Measurements from ENCODE around the gene ALG14.
"Not testable (repeated sequence)": the region's sequence is repeated elsewhere in the genome, so short reads cannot be mapped to it uniquely, and the experiment has no call there.

Gene ALG14, protein sequence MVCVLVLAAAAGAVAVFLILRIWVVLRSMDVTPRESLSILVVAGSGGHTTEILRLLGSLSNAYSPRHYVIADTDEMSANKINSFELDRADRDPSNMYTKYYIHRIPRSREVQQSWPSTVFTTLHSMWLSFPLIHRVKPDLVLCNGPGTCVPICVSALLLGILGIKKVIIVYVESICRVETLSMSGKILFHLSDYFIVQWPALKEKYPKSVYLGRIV

DNA sequence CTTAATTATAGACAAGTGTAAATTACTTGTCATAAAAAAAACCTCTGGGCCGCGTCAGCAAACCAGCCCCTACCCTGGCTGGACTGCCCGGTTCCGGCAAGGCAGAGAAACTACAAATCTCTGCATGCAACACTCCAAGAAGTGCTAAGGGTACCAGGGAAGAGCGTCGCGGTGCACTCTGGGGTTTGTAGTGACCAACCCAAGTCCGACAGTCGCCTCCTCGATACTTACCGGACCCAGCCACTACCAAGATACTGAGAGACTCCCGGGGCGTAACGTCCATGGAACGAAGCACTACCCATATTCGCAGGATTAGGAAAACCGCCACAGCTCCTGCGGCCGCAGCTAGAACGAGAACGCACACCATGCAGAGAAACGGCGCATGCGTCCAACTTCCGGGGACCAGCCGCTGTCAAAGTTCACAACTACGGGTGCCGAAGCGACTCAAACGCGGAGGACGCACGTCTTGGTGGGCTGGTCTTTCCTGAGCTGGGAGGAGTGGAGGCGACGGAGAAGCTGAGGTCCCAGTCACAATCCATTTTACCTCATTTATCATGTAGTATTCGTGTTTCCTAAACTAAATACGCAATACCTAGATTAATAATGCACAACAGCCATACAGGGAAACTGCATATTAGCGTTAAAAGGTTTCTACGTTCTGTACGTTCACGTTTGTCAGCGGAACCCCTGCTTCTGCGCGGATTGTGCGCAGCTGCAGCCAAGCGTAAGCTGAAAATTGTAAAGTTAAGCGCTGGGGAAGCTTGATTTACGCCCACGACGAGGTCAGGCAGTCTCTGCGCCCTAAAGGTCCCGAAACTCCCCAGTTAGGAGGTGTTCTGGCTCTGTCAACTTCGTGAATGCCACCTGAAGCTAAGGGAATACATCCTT, at the start of gene ALG14:
Gene ALG14 (minus strand): TSS at position 420 of the 888 bp plus-strand sequence. CDS start 53 bp downstream, at position 367.
- peak; percentile 93 for DNase-seq

DNA sequence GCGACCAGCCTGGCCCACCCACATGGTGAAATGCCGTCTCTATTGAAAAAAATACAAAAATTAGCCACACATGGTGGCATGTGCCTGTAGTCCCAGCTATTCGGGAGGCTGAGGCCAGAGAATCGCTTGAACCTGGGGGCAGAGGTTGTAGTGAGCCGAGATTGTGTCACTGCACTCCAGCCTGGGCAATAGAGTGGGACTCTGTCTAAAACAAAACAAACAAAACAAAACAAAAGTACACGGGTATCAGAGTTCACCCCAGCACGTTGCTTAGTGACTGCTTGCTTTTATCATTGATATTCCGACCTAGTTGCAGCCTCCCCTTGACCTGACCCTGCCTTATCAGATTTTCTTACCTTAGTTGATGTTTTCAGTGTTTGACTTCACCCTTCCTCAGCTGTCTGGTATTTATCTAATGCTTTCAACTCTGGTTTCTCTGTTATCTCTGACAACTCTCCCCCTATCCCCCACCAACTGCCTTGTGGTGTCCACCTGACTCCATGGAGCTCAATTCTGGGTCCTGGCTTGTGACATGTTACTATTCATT, 49.5 kb upstream of the ALG14 start:
- DNase-seq = no peak

DNA sequence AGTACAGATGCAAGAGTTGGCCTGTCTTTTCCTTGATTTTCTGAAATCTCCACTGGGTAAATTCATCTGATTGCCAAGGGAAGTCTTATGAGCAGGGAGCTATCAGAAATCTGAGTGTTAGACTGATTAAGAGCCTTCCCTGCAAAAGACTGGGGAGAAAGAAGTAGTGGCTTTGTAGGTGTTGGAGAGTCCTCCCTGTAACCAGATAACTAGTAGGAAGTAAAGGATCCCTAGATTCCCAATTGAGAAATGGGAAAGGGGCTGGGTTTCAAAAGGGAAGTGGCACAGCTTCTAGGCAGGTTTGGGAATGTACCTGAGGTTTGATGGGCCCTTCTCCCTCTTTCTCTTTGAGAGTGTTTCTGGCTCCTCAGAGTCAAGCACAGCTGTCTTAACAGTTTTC, 46.5 kb upstream of the ALG14 start:
- DNase-seq = no peak

GRCh38 chr1:95118710-95119109, 46.0 kb upstream of the ALG14 start:
- DNase-seq = no peak

- DNase-seq = no peak
These were observed 45.3 kb upstream of the ALG14 start for GRCh38 chr1:95118067-95118499.

DNA sequence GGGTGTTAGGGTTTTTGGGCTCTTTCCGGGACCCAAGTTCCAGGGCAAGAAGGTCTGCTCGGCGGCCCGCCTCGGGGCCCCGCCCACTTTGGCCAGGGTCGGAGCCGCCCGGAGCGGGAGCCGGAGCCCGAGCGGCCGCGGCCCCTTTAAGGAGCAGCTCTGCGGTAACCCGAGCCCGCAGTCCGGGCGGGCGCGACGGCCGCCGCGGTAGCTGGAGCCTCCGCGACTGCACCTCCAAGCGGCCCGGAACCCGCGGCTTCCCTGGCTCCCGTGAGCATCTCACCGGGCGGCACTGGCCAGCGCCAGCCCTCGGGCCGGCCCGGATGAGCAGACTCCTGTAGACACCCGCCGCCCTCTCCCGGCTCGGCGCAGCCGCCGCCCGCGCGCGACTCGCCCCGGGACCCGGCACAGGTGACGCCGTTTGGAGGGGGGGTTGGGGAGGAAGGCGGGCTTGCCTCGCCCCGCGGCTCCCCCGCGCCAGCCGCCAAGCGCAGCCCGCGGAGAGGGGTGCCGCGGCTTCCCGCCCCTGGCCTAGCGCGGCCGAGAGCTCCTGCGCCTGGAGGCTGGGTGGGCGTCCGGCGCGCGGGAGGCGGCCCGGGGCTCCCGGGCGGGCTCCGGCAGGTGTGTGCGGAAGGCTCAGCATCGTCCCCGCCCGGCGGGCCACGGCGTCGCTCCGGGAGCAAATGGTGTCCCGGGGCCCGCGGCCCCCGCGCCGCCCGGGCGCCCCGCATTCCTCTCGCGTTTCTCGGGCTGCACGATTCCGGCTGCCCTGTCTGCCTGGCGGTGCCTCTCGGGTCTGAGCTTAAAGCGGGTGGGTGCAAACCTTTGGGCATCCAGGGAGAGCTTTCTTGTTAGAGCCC, 44.7 kb upstream of the ALG14 start, which contains the start of gene TLCD4:
Gene TLCD4 (plus strand): TSS at position 149 of the 860 bp plus-strand sequence. CDS start 26,547 bp downstream, outside the sequence.
- DNase-seq = peak; percentile 31

DNA sequence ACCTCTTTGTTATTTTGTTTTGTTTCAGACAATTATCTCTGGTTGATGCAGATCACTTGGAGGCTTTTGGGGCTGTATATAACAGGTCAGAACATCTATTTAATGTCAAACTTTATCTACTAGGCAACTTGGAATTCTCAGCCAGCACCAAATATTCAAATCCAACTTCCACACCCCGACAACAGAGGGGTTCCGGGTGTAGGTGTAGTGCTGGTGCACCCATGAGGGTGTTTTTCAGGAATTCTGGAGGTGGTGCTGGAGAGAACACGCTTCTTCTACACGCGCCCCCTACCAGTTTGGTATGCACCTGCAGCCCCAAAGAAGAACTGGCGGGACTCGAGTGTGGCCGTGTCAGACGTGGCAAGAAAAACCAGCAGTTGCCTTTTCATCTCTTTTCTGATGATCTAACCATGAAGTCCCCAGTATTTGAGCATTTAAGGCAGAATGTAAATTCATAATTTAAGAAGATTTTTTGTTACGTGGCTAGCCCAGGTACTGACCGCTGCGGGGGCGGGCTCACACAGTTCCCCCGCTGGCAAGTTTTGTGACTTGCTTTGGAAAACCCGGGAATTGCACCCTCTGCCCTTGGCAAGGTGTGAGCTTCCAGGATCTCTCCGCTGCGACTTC, 43.9 kb upstream of the ALG14 start:
- DNase-seq = peak; percentile 63

DNA sequence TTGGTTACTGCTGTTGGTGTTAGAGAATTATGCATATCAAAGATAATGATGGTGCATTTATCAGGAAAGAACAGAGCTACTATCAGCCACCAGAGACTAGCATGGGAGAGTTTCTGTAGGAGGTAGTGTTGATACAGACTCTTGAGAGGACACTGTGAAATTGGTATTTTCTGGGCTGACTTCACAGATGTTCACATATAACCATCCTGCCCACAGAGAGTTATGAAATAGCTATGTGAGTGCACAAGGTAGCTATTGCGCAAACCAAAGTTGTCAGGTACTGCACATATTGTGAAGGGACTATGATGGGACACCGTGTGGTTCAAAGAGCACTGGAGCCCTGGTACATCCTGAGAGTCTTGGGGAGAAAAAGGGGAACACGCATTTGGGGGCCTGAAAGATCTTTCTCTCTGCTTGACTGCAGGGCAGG, 43.0 kb upstream of the ALG14 start:
- DNase-seq = no peak

GRCh38 chr1:95113684-95114083, 40.9 kb upstream of the ALG14 start:
- no peak for DNase-seq

GRCh38 chr1:95111014-95111413, 38.3 kb upstream of the ALG14 start:
- no peak for DNase-seq

DNA sequence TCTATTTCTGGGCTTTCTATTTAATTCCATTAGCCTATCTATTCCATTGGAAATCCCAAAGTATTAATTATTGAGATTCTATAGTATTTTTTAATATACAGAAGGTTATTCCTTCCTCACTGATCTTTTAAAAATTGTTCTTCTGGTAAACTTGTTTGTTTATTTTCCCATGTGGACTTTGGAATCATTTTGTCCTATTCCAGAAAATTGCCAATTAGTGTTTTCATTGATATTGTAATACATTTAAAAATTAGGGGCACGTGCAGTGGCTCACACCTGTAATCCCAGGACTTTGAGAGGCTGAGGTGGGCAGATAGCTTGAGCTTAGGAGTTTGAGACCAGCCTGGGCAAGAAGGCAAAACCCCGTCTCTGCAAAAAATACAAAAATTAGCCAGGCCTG, 36.0 kb upstream of the ALG14 start:
- no peak for DNase-seq

DNA sequence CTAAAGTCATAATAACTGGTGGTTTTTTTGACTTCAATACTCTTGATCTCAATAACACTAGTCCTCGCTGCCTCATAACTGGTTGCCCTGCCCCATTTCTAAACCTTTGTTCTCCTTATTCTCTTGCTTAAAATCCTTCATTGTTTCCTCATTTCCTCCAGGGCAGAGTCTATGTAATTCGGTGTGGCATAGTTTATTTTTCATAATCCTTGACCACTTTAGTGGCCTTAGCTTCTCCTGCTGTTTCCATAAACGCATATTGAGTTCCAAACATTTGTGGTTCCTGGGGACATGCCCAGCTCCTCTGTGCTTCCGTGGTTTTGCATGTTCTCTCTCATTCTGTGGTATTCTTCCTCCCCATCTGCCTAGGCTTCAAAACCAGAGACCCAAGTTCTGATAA, 25.4 kb upstream of the ALG14 start:
- DNase-seq = no peak

GRCh38 chr1:95097426-95097825, 24.7 kb upstream of the ALG14 start:
- no peak for DNase-seq

- DNase-seq = no peak
These were observed 23.6 kb upstream of the ALG14 start for GRCh38 chr1:95096218-95096841.

DNA sequence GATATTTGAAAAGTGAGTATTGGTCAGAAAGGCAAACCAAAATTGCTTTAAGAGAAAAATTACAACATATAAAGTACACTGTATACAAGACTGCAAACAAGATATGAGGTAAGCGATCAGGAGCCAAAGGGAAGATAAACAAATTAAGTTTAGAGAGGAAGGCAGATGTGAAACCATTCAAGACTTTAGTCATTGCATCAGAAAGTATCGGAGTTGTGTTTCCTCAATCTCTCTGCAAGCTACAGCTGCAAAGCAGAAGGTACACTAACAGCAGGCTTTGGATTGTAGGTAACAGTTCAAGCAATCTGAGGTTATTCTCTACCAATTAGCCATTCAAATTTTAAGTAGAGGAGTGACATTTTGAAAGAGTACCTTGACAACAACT, 23.1 kb upstream of the ALG14 start:
- DNase-seq = no peak

DNA sequence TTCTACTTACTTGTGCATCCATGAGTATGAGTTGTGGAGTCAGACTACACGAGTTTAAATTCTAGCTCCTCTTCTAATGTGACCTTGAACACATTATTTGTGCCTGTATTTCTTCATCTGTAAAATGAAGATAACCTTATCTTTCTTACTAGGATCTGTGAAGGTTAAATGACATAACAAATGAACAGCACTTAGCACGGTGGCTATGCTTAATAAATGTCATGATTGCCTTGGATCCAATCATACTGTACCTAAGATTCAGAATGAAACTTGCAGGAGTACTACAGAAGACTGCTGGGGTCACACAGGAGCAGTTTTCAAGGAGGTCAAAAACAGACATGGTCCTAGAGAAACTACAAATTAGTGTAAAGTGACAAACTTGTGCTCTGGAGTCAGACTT, 22.2 kb upstream of the ALG14 start:
- DNase-seq = no peak

GRCh38 chr1:95093296-95093695, 20.5 kb upstream of the ALG14 start:
- no peak for DNase-seq

DNA sequence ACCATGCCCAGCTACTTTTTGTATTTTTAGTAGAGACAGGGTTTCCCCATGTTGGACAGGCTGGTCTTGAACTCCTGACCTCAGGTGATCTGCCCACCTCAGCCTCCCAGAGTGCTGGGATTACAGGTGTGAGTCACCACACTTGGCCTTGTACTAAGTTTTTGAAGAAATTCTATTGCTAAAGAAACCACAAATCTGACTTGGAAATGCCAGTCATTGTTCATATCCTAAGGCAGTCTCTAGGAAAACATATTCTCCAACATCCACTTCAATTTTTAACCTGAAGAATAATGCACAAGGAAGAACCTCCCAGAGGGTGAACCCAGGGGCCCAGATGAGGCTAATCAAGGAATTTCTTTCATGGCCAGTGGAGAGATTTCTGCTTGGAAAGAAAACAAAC, 20.1 kb upstream of the ALG14 start:
- not testable (repeated sequence) for DNase-seq

DNA sequence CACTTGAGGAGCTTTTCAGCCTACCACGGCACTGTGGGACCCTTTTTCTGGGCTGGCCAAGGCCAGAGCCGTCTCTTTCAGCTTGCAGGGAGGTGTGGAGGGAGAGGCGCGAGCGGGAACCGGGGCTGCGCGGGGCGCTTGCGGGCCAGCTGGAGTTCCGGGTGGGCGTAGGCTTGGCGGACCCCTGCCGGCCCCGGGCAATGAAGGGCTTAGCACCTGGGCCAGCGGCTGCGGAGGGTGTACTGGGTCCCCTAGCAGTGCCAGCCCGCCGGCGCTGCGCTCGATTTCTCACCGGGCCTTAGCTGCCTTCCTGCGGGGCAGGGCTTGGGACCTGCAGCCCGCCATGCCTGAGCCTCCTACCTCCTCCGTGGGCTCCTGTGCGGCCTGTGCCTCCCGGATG, 18.5 kb upstream of the ALG14 start:
- DNase-seq = not testable (repeated sequence)

- DNase-seq = no peak
These were observed 17.0 kb upstream of the ALG14 start for GRCh38 chr1:95089650-95090287.

- DNase-seq = no peak
These were observed 15.6 kb upstream of the ALG14 start for GRCh38 chr1:95088303-95088702.

Data from activated CD4-positive, alpha-beta T cell treated with anti-CD3 and anti-CD28 coated beads for 48 hours (primary cell).